Testis (tissue), 2 donors: ENCODE measurements around the gene ATRN.

Experiments used
- CTCF ChIP-seq, 3 experiments: fragments of 450-650 bp in 2 of 3; fragments of 200-600 bp in 1 of 3; sonication (generic) in 1 of 3; IDR thresholded peaks; one replicate each; pipeline ENCODE4 v1.5.1; 2016 to 2019; ENCODE audit warnings: antibody characterized with exemption in 3 of 3, mild to moderate bottlenecking in 2 of 3, moderate library complexity in 1 of 3
- POLR2A ChIP-seq: fragments of 450-650 bp; IDR thresholded peaks from one replicate; pipeline ENCODE4 v1.6.1; 2017; ENCODE audit warnings: antibody characterized with exemption, mild to moderate bottlenecking, moderate library complexity

GRCh38 chr20:3621111-3621510 is 150.3 kb downstream of the ATRN start:
- no peak for TF ChIP-seq CTCF (IDR thresholded peaks at IDR 0.05)
- TF ChIP-seq POLR2A, result no peak
